Right lobe of liver (tissue), 6 donors: ENCODE results near the gene PRAMEF1. TPM values are rescaled to one million over a fixed set of nuclear protein-coding genes. Genes with fewer than 3 reads are reported as not detected.
"Not testable (repeated sequence)": the region's sequence is repeated elsewhere in the genome, so short reads cannot be mapped to it uniquely, and the experiment has no call there.

ENCODE experiments used
- ATAC-seq, 4 donors: fragments of 200-7000 bp; cut with Tn5 transposase; one replicate each; pipeline ENCODE4 v1.9.1; 2020; ENCODE audit warnings: mild to moderate bottlenecking in 4 of 4, moderate library complexity in 4 of 4
- DNase-seq, 3 donors: peaks; one replicate each; pipeline ENCODE4 v3.0.0-alpha.2; 2020
- H3K27ac ChIP-seq, 3 donors: fragments of 200-600 bp; one replicate each; pipeline ENCODE4 v1.8.0; 2022
- H3K27me3 ChIP-seq, 2 donors: fragments of 200-600 bp; one replicate each; pipeline ENCODE4 v1.8.0; 2022
- H3K36me3 ChIP-seq, 4 donors: fragments of 200-600 bp; sonication (generic) in 1 of 4; one replicate each; pipeline versions ENCODE4 v1.5.1 to v1.8.0; 2017 to 2022; ENCODE audit warnings: control low read depth in 1 of 4
- H3K4me1 ChIP-seq, 4 donors: fragments of 200-600 bp; sonication (generic) in 1 of 4; one replicate each; pipeline versions ENCODE4 v1.5.1 to v1.8.0; 2017 to 2022; ENCODE audit warnings: control low read depth in 1 of 4
- H3K4me3 ChIP-seq, 3 donors: fragments of 200-600 bp; one replicate each; pipeline ENCODE4 v1.8.0; 2022
- H3K9me3 ChIP-seq, 4 donors: fragments of 200-600 bp; sonication (generic) in 1 of 4; one replicate each; pipeline versions ENCODE4 v1.5.1 to v1.8.0; 2017 to 2022; ENCODE audit warnings: control low read depth in 1 of 4
- POLR2A ChIP-seq: fragments of 450-650 bp; IDR thresholded peaks from one replicate; pipeline ENCODE4 v1.6.1; 2017; ENCODE audit warnings: antibody characterized with exemption, mild to moderate bottlenecking
- WGBS: methylation state at CpG from one replicate; pipeline ENCODE4 v1.1.6; 2018; ENCODE audit warnings: low coverage, low lambda C conversion rate; ENCODE audit not compliant: insufficient coverage; ENCODE audit errors: missing lambda C conversion rate; 5-methylcytosine and 5-hydroxymethylcytosine counted together
- intact Hi-C, 2 donors: fragments of 100-400 bp; cut with DNase I; formaldehyde crosslinking; loops; one replicate each; pipeline versions ENCODE4 v1.11.2 to v1.14.1; 2022
- total RNA-seq, 6 experiments: library from RNA; depleted of rRNA in 2 of 6; stranded (reverse); fragments of >200 nt in 2 of 6; fragmentation: NEBNext Ultra II Directional in 3 of 6; extraction: Animal tissue kit (Norgen Biotek cat#: 25700) in 3 of 6; gene quantifications; one replicate each; pipeline versions ENCODE4 v1.1.0 to v1.2.4, GENCODE V29; 2016 to 2023
- TF ChIP-seq, protein P1 (sequence below), 4 donors: fragments of 200-600 bp in 3 of 4; fragments of 450-650 bp in 1 of 4; IDR thresholded peaks; one replicate each; pipeline versions ENCODE4 v1.5.1 to v1.8.0; 2016 to 2022; ENCODE audit warnings: antibody characterized with exemption in 4 of 4, mild to moderate bottlenecking in 2 of 4
- donor health status: DM: no; HTN: yes; CAD: no.
- donor health status: DM: no; HTN: no; CAD: no.
- donor health status: DM: no; HTN: no; CAD: no.
- donor health status: DM: no; HTN: yes; CAD: no.
- donor health status: DM: no; HTN: yes; CAD: no.

The PRAMEF1 gene
- total RNA-seq, 6 experiments from 2014 or later = not detected

DNA sequence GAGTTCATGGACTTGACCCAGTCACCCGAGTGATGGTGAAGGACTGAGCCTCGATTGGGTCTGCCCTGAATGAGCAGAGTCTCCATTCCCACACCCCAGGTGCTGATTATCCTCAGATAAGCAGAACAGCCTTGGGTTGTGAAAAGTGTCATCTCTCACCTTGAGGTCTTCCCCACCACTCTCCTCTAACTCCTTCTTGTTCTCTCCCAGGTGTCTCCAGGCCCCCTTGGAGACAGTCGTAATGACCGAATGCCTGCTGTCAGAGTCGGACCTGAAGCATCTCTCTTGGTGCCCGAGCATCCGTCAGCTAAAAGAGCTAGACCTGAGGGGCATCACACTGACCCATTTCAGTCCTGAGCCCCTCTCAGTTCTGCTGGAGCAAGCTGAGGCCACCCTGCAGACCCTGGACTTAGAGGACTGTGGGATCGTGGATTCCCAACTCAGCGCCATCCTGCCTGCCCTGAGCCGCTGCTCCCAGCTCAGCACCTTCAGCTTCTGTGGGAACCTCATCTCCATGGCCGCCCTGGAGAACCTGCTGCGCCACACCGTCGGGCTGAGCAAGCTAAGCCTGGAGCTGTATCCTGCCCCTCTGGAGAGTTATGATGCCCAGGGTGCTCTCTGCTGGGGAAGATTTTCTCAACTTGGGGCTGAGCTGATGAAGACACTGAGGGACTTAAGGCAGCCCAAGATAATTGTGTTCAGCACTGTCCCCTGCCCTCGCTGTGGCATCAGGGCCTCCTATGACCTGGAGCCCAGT lies 14.2 kb upstream of the PRAMEF1 start:
- Histone ChIP-seq H3K4me1 (no peaks in the 10 kb centered on the region), H3K27ac (no peak overlapping the region), H3K9me3 (no peaks in the 10 kb centered on the region), H3K27me3 (no peaks in the 10 kb centered on the region), H3K4me3 (no peak overlapping the region), H3K36me3 (no peaks in the 10 kb centered on the region)
- no peak for DNase-seq
- TF ChIP-seq, protein P1, sequence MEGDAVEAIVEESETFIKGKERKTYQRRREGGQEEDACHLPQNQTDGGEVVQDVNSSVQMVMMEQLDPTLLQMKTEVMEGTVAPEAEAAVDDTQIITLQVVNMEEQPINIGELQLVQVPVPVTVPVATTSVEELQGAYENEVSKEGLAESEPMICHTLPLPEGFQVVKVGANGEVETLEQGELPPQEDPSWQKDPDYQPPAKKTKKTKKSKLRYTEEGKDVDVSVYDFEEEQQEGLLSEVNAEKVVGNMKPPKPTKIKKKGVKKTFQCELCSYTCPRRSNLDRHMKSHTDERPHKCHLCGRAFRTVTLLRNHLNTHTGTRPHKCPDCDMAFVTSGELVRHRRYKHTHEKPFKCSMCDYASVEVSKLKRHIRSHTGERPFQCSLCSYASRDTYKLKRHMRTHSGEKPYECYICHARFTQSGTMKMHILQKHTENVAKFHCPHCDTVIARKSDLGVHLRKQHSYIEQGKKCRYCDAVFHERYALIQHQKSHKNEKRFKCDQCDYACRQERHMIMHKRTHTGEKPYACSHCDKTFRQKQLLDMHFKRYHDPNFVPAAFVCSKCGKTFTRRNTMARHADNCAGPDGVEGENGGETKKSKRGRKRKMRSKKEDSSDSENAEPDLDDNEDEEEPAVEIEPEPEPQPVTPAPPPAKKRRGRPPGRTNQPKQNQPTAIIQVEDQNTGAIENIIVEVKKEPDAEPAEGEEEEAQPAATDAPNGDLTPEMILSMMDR (IDR thresholded peaks at IDR 0.05) = no peak
- TF ChIP-seq POLR2A = no peak
- ATAC-seq = no peak
- intact Hi-C loops = no loop called here
- 78% methylated on average over 7 of the region's 15 CpGs for WGBS

DNA sequence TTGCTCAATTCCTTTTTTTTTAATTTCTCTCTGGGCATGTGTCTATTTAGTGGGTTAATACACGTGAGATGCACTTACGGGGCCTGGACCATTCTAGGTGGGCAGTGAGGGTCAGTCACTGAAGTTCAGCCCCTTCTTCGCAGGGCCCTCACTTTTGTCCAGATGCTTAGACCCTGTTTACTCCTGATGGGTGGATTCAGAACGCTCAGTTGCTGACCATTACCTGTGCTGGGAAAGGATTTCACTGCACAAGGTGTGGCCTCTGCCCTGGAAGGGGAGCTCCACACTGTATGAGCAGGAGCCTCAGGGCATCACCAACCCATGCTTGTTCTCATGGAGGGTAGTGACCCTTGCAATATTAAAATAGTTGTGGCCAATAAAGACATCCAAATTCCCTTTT lies 13.1 kb upstream of the PRAMEF1 start:
- Histone ChIP-seq H3K36me3 (no peaks in the 10 kb centered on the region), H3K27me3 (no peaks in the 10 kb centered on the region), H3K27ac (no peak overlapping the region), H3K9me3 (no peaks in the 10 kb centered on the region), H3K4me1 (no peaks in the 10 kb centered on the region), H3K4me3 (no peak overlapping the region)
- ATAC-seq (no peak), DNase-seq (no peak)
- TF ChIP-seq POLR2A = no peak
- TF ChIP-seq, protein P1 (IDR thresholded peaks at IDR 0.05) = no peak
- 53% methylated on average over 4 of the region's 4 CpGs for WGBS
- intact Hi-C loops = no loop called here

DNA sequence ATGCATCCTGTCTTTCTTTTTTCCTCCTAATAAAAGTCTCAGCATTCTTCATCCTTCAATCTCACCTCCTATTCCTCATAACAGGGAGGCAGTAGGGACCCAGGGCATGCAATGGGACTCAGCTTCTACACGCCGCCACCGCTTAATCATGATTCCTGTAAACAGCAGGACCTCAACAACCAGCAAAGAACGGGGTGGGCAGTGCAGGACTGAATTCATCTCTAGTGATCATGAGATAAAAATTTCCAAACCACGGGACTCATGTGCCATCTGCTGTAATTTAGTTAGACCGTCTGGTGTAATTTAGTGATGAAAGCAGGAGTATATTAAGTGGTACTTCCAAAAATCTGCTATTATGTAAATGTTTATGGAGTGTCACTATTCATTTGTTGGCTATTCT lies 12.3 kb upstream of the PRAMEF1 start:
- WGBS = 58% methylated on average over 4 of the region's 6 CpGs
- DNase-seq (no peak), ATAC-seq (no peak)
- Histone ChIP-seq H3K4me3 (no peak overlapping the region), H3K4me1 (no peaks in the 10 kb centered on the region), H3K9me3 (no peaks in the 10 kb centered on the region), H3K36me3 (no peaks in the 10 kb centered on the region), H3K27ac (no peak overlapping the region), H3K27me3 (no peaks in the 10 kb centered on the region)
- intact Hi-C loops = no loop called here
- no peak for TF ChIP-seq POLR2A
- TF ChIP-seq, protein P1 (IDR thresholded peaks at IDR 0.05) = no peak

DNA sequence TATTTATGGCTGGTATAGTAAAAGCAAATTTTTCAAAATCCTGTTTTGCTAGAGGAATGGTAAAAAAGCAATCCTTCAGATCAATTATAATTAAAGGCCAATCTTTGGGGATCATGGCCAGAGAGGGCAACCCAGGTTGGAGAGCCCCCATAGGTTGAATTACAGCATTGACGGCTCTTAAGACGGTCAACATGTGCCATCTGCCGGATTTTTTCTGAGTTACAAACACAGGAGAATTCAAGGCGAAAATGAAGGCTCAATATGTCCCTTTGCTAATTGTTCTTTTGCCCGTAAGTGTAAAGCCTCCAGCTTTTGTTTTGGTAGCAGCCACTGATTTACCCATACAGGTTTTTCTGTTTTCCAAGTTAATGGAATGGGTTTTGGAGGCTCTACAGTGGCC lies 9.7 kb upstream of the PRAMEF1 start:
- DNase-seq, ATAC-seq, H3K4me1 ChIP-seq, intact Hi-C loops, H3K9me3 ChIP-seq, H3K36me3 ChIP-seq, H3K27ac ChIP-seq, H3K27me3 ChIP-seq, H3K4me3 ChIP-seq: not testable (repeated sequence)
- 46% methylated on average over 3 of the region's 5 CpGs for WGBS

DNA sequence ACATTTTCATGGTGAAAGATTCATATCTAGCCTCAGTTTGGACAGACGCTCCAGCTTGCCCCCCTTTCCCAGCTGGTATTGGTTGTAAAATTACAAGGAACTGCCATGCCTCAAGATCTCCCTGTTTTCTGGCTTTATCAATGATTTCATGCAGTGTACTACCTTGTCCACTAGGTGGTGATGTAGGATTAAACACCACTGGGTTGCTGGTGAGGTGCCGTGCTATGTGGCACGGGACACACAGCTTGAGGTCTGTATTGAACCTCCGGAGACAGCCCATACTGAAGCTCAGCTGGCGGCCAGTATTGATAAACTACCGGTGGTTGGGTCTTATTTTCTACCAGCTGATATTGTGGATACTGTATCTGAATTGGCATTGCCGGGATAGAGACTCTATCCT lies 7.4 kb upstream of the PRAMEF1 start:
- H3K27me3 ChIP-seq, H3K9me3 ChIP-seq, DNase-seq, intact Hi-C loops, H3K4me3 ChIP-seq, H3K36me3 ChIP-seq, H3K4me1 ChIP-seq, H3K27ac ChIP-seq: not testable (repeated sequence)
- 0% methylated on average over 1 of the region's 7 CpGs for WGBS
- TF ChIP-seq, protein P1 (IDR thresholded peaks at IDR 0.05) = peak in 3 of 4 donors; percentile 25 to 29 (median 26)
- peak; percentile 40 to 52 (median 46) for ATAC-seq

DNA sequence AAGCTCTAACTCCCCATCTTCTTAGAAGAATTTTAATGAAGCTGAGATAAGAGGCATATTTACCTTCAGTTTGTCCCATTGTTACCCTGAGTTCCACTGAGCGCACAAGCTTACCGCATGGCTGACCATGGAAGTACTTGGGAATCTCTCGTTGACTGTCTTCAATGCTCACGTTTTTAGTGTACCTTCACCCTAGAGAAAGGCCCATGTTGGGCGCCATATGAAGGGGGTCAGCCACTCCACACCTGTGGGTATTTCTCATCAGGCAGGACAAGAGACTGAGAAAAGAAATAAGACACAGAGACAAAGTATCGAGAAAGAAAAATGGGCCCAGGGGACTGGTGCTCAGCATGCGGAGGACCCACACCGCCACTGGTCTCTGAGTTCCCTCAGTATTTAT lies 6.5 kb upstream of the PRAMEF1 start:
- H3K27ac ChIP-seq, H3K4me3 ChIP-seq, H3K27me3 ChIP-seq, ATAC-seq, H3K9me3 ChIP-seq, intact Hi-C loops, DNase-seq, H3K36me3 ChIP-seq, H3K4me1 ChIP-seq: not testable (repeated sequence)
- 92% methylated on average over 6 of the region's 8 CpGs for WGBS
